GM12878 (cell line): ENCODE data around the gene TBX10. TPM values are rescaled to one million over a fixed set of nuclear protein-coding genes. Genes with fewer than 3 reads are reported as not detected.

Source experiments
- CBFB ChIP-seq: IDR thresholded peaks from 2 replicates; pipeline ENCODE4 v1.6.1; 2016; ENCODE audit warnings: antibody characterized with exemption, low read depth
- EED ChIP-seq: sonication (generic); IDR thresholded peaks from 2 replicates; pipeline ENCODE4 v1.6.1; 2016; ENCODE audit warnings: antibody characterized with exemption, low read depth
- EGR1 ChIP-seq, 2 experiments: IDR thresholded peaks; 1 replicate in 1 of 2; 2 replicates in 1 of 2; pipeline ENCODE4 v1.6.1; 2011 to 2012; ENCODE audit warnings: low read depth in 2 of 2, low read length in 2 of 2, borderline replicate concordance in 1 of 2, mild to moderate bottlenecking in 1 of 2, moderate library complexity in 1 of 2
- GATAD2B ChIP-seq: fragments of 450-650 bp; conservative IDR thresholded peaks from 2 replicates; pipeline ENCODE4 v1.6.1; 2017; ENCODE audit warnings: low read depth, mild to moderate bottlenecking, moderate library complexity
- IKZF2 ChIP-seq, 2 experiments: fragments of 450-650 bp; IDR thresholded peaks; 2 replicates each; pipeline ENCODE4 v1.6.1; 2017; ENCODE audit warnings: mild to moderate bottlenecking in 2 of 2, moderate library complexity in 2 of 2
- KAT2A ChIP-seq: conservative IDR thresholded peaks from 2 replicates; pipeline ENCODE4 v1.6.1; 2011; ENCODE audit warnings: low read depth, low read length; ENCODE audit not compliant: control insufficient read depth
- NBN ChIP-seq: fragments of 450-650 bp; IDR thresholded peaks from 2 replicates; pipeline ENCODE4 v1.6.1; 2016
- NFYB ChIP-seq: IDR thresholded peaks from 2 replicates; pipeline ENCODE4 v1.6.1; 2011; ENCODE audit warnings: low read depth, mild to moderate bottlenecking, low read length, improper control_type of control experiment, moderate library complexity; ENCODE audit not compliant: insufficient read depth
- RUNX3 ChIP-seq: IDR thresholded peaks from 2 replicates; pipeline ENCODE4 v1.6.1; 2012; ENCODE audit warnings: low read length, inconsistent platforms
- SMAD1 ChIP-seq: fragments of 450-650 bp; IDR thresholded peaks from 2 replicates; pipeline ENCODE4 v1.6.1; 2018; ENCODE audit warnings: mild to moderate bottlenecking, low read depth; ENCODE audit not compliant: partially characterized antibody
- ZNF622 ChIP-seq: fragments of 450-650 bp; IDR thresholded peaks from 2 replicates; pipeline ENCODE4 v1.6.1; 2017; ENCODE audit warnings: mild to moderate bottlenecking, inconsistent platforms
- polyA plus RNA-seq, 11 experiments: library from polyadenylated mRNA; depleted of rRNA in 4 of 11; unstranded in 6 of 11; stranded (reverse) in 5 of 11; fragments of >200 nt; fragmentation: Nextera tagmentation in 4 of 11; fragmentation: Illumina TruSeq in 1 of 11; extraction: Ambion mirVana in 4 of 11; extraction: Trizol in 1 of 11; gene quantifications; 1 replicate in 1 of 11; 2 replicates in 10 of 11; pipeline versions ENCODE4 v1.2.1 to v1.2.3, GENCODE V29; 2011 to 2016; ENCODE audit warnings: inconsistent platforms in 2 of 11, missing spikeins in 2 of 11, low read depth in 1 of 11
- total RNA-seq, 4 experiments: library from RNA; depleted of rRNA in 3 of 4; stranded (reverse); fragments of >200 nt in 3 of 4; fragmentation: Illumina TruSeq in 1 of 4; extraction: Trizol in 1 of 4; gene quantifications; 2 replicates each; pipeline versions ENCODE4 v1.2.1 to v1.2.3, GENCODE V29; 2013 to 2021
- TF ChIP-seq, protein P1 (sequence below): IDR thresholded peaks from 2 replicates; pipeline ENCODE4 v1.6.1; 2012; ENCODE audit warnings: low read depth, low read length, improper control_type of control experiment
- TF ChIP-seq, protein P2 (sequence below): fragments of 450-650 bp; IDR thresholded peaks from 2 replicates; pipeline ENCODE4 v1.6.1; 2016; ENCODE audit warnings: mild to moderate bottlenecking, moderate library complexity, borderline replicate concordance
- TF ChIP-seq, protein P3 (sequence below): IDR thresholded peaks from 2 replicates; pipeline ENCODE4 v1.6.1; 2012; ENCODE audit warnings: low read depth, low read length, improper control_type of control experiment
- TF ChIP-seq, protein P4 (sequence below): fragments of 450-650 bp; IDR thresholded peaks from 2 replicates; pipeline ENCODE4 v1.6.1; 2016; ENCODE audit warnings: mild to moderate bottlenecking
- TF ChIP-seq, protein P5 (sequence below): fragments of 450-650 bp; IDR thresholded peaks from 2 replicates; pipeline ENCODE4 v1.6.1; 2016; ENCODE audit warnings: mild to moderate bottlenecking
- TF ChIP-seq, protein P6 (sequence below): IDR thresholded peaks from 2 replicates; pipeline ENCODE4 v1.6.1; 2011; ENCODE audit warnings: borderline replicate concordance, low read depth, mild to moderate bottlenecking, moderate library complexity, low read length; ENCODE audit not compliant: insufficient read depth, poor library complexity, severe bottlenecking

The TBX10 gene
- total and polyA plus RNA-seq, 10 of the 15 experiments (the other 5 are each of a cell fraction or from before 2014, with no cell fraction given) = 0.10 to 0.44 (median 0.20) TPM; not detected in 4

DNA sequence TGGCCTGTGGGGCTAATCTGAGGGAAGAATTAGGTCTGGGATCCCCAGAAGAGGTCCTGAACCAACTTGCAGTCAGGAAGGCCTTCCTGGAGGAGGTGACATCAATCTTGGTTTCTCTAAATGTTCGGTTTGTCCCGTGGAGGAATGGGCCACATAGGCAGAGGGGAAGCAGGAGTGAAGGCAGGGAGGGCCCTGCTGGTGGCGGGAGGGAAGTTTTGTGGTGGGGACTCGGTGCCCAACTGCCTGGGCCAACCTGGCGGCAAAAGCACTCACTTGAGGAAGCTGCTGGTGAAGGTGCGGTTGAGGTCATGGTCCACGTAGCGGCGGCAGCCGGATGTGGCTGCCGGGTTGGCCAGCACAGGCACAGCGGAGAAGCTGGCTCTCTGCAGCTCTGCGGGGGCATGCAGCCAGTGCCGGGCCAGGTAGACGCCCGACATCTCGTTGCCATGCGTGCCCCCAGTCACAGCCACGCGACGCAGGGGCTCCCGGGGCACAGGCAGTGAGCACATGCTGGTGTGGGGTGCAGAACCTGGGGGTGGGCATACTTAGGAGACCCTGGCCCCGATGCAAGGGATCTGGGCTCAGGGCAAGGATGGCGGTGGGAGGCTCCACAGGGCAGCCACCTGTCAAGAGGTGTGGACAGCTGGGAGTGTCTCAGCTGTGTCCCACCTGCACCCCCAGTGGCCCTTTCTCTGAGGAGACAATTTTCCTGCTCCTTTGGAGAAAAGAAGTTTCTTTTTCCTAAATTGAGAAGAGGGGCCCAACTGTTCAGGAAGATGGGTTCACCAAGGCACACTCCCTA is 7.2 kb upstream of the TBX10 start (continued):
- TF ChIP-seq, protein P1, sequence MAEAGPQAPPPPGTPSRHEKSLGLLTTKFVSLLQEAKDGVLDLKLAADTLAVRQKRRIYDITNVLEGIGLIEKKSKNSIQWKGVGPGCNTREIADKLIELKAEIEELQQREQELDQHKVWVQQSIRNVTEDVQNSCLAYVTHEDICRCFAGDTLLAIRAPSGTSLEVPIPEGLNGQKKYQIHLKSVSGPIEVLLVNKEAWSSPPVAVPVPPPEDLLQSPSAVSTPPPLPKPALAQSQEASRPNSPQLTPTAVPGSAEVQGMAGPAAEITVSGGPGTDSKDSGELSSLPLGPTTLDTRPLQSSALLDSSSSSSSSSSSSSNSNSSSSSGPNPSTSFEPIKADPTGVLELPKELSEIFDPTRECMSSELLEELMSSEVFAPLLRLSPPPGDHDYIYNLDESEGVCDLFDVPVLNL = 0 out of 2 replicates have a peak, but pooled peaks have one; percentile 14
- TF ChIP-seq, protein P2, sequence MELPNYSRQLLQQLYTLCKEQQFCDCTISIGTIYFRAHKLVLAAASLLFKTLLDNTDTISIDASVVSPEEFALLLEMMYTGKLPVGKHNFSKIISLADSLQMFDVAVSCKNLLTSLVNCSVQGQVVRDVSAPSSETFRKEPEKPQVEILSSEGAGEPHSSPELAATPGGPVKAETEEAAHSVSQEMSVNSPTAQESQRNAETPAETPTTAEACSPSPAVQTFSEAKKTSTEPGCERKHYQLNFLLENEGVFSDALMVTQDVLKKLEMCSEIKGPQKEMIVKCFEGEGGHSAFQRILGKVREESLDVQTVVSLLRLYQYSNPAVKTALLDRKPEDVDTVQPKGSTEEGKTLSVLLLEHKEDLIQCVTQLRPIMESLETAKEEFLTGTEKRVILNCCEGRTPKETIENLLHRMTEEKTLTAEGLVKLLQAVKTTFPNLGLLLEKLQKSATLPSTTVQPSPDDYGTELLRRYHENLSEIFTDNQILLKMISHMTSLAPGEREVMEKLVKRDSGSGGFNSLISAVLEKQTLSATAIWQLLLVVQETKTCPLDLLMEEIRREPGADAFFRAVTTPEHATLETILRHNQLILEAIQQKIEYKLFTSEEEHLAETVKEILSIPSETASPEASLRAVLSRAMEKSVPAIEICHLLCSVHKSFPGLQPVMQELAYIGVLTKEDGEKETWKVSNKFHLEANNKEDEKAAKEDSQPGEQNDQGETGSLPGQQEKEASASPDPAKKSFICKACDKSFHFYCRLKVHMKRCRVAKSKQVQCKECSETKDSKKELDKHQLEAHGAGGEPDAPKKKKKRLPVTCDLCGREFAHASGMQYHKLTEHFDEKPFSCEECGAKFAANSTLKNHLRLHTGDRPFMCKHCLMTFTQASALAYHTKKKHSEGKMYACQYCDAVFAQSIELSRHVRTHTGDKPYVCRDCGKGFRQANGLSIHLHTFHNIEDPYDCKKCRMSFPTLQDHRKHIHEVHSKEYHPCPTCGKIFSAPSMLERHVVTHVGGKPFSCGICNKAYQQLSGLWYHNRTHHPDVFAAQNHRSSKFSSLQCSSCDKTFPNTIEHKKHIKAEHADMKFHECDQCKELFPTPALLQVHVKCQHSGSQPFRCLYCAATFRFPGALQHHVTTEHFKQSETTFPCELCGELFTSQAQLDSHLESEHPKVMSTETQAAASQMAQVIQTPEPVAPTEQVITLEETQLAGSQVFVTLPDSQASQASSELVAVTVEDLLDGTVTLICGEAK = no peak
- peak; percentile 72; the same call in 1 of the 2 replicates for TF ChIP-seq NBN
- TF ChIP-seq KAT2A = no peak
- peak; percentile 82 for TF ChIP-seq EED
- 0 out of 3 replicates have a peak, but pooled peaks of 1 of the 2 experiments have one; percentile 8 for TF ChIP-seq EGR1 (IDR thresholded peaks at IDR 0.05; ENCODE audit: borderline replicate concordance in 1 of 2, low read depth in 2 of 2, low read length in 2 of 2)
- no peak for TF ChIP-seq ZNF622
- peak; percentile 63; the same call in 1 of the 2 replicates for TF ChIP-seq CBFB
- TF ChIP-seq NFYB = no peak
- TF ChIP-seq GATAD2B = peak; percentile 90
- TF ChIP-seq RUNX3 = peak; percentile 91
- TF ChIP-seq, protein P3, sequence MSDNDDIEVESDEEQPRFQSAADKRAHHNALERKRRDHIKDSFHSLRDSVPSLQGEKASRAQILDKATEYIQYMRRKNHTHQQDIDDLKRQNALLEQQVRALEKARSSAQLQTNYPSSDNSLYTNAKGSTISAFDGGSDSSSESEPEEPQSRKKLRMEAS = no peak
- TF ChIP-seq SMAD1 = no peak
- TF ChIP-seq, protein P4, sequence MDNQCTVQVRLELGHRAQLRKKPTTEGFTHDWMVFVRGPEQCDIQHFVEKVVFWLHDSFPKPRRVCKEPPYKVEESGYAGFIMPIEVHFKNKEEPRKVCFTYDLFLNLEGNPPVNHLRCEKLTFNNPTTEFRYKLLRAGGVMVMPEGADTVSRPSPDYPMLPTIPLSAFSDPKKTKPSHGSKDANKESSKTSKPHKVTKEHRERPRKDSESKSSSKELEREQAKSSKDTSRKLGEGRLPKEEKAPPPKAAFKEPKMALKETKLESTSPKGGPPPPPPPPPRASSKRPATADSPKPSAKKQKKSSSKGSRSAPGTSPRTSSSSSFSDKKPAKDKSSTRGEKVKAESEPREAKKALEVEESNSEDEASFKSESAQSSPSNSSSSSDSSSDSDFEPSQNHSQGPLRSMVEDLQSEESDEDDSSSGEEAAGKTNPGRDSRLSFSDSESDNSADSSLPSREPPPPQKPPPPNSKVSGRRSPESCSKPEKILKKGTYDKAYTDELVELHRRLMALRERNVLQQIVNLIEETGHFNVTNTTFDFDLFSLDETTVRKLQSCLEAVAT = peak; percentile 63; the same call in 1 of the 2 replicates
- TF ChIP-seq, protein P5, sequence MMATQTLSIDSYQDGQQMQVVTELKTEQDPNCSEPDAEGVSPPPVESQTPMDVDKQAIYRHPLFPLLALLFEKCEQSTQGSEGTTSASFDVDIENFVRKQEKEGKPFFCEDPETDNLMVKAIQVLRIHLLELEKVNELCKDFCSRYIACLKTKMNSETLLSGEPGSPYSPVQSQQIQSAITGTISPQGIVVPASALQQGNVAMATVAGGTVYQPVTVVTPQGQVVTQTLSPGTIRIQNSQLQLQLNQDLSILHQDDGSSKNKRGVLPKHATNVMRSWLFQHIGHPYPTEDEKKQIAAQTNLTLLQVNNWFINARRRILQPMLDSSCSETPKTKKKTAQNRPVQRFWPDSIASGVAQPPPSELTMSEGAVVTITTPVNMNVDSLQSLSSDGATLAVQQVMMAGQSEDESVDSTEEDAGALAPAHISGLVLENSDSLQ = 0 out of 2 replicates have a peak, but pooled peaks have one; percentile 17
- TF ChIP-seq IKZF2 (IDR thresholded peaks at IDR 0.05) = peak; percentile 59 to 77; a peak in 3 of 4 replicates
- TF ChIP-seq, protein P6, sequence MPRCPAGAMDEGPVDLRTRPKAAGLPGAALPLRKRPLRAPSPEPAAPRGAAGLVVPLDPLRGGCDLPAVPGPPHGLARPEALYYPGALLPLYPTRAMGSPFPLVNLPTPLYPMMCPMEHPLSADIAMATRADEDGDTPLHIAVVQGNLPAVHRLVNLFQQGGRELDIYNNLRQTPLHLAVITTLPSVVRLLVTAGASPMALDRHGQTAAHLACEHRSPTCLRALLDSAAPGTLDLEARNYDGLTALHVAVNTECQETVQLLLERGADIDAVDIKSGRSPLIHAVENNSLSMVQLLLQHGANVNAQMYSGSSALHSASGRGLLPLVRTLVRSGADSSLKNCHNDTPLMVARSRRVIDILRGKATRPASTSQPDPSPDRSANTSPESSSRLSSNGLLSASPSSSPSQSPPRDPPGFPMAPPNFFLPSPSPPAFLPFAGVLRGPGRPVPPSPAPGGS = no peak
